GM21526 (cell line): Measurements from ENCODE around the gene CCIN.
"Not testable (repeated sequence)": the region's sequence is repeated elsewhere in the genome, so short reads cannot be mapped to it uniquely, and the experiment has no call there.

Experiments
- ATAC-seq: cut with Tn5 transposase; IDR thresholded peaks from one replicate; pipeline ENCODE4 v1.9.1; 2021; ENCODE audit warnings: moderate library complexity; ENCODE audit not compliant: unreplicated experiment, low FRiP score

CCIN gene

DNA sequence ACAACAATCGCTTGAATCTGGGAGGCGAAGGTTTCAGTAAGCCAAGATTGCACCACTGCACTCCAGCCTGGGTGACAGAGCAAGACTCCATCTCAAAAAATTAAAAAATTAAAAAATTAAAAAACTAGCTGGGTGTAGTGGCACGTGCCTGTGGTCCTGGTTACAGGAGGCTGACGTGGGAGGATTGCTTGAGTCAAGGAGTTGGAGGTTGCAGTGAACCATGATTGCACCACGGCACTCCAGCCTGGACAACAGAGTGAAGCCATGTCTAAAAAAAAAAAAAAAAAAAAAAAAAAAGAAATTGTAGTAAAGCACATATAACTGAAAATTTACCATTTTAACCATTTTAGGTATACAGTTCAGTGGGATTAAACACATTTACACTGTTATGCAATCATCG, 13.1 kb upstream of the CCIN start:
- ATAC-seq = no peak

DNA sequence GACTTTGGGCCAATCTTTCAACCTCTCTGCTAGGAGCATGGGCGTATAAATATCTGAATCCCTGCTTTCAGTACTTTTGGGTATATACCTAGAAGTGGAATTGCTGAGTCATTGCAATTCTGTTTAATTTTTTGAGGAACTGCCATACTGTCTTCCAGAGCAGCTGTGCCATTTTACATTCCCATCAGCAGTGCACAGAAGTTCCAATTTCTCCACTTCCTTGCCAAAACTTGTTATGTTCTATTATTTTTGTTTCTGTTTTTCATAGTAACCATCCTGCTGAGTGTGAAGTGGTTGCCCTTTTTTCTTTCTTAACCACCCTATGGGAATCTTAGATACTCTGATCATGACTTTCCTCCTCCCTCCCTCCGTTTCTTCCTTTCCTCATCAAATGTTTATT, 11.1 kb upstream of the CCIN start:
- no peak for ATAC-seq

DNA sequence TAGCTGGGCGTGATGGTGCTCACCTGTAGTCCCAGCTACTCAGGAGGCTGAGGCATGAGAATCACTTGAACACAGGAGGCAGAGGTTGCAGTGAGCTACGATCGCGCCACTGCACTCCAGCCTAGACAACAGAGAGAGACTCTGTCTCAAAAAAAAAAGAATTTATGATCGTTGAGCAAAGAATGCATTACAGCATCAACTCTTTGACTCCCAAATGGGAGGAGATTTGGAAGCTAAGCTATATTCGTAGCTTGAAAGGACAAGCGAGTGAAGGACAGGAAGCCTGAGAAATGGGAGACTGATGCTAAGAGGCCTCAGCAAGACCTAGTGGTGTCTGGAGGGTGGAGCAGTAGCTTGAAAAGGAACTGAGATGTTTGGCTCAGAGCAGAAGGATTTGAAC, 10.3 kb upstream of the CCIN start:
- no peak for ATAC-seq

DNA sequence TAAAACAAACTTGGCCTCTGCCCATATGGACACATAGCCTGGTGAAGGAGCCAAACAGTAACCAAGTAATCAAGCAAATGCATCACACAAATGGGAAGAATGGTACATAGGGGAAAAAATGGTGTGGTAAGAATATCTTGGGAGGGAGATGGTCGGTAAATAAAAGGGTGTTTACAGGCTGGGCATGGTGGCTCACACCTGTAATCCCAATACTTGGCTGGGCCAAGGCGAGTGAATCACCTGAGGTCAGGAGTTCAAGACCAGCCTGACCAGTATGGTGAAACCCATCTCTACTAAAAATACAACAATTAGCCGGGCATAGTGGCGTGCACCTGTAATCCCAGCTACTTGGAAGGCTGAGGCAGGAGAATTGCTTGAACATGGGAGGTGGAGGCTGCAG, 9.7 kb upstream of the CCIN start:
- not testable (repeated sequence) for ATAC-seq

DNA sequence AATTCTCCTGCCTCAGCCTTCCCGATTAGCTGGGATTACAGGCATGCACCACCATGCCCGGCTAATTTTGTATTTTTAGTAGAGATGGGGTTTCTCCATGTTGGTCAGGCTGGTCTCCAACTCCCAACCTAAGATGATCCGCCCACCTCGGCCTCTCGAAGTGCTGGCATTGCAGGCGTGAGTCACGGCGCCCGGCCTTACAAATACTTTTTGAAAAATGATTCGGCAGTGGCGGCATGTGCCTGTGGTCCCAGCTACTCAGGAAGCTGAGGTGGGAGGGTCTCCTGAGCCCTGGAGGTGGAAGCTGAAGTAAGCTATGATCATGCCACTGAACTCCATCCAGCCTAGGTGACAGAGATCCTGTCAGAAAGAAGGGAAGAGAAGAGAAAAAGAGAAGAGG, 9.1 kb upstream of the CCIN start:
- ATAC-seq = not testable (repeated sequence)

DNA sequence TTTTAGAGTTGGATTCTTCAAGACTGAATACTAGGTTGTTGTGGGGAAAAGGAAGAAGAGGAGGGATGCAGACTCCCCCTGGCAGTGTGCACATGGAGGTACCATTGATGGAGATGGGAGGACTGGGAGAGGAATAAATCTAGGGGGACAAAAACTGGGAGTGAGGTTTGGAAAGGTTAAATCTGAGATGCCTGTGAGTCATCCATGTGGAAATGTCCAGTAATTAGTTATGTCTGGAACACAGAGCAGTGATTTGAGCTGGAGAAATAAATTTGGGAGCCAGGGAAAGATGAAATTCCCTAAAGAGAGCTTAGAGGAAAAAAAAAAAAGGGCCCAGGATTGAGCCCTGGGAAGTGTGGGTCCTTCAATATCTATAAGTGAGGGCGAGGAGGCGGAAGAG, 8.0 kb upstream of the CCIN start:
- ATAC-seq = no peak

DNA sequence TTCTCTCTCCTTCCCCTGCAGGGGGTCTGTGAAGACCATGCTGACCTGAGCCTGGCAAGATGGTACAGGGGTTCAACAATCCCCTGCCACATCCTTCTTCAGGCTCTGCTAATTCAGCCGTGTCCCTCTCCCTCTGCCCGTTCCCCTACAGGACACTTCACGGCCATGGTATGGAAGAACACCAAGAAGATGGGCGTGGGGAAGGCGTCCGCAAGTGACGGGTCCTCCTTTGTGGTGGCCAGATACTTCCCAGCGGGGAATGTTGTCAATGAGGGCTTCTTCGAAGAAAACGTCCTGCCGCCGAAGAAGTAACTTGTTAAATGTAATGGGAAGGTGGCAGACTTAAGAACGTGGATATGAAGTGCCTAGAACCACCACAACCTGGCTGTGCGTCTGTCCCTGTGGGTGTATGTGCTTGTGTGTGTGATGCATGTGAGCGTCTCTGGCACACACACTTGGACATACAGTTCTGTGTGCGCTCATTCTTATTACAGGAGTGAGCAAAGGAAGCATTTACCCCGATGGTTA, 6.9 kb upstream of the CCIN start:
- no peak for ATAC-seq

DNA sequence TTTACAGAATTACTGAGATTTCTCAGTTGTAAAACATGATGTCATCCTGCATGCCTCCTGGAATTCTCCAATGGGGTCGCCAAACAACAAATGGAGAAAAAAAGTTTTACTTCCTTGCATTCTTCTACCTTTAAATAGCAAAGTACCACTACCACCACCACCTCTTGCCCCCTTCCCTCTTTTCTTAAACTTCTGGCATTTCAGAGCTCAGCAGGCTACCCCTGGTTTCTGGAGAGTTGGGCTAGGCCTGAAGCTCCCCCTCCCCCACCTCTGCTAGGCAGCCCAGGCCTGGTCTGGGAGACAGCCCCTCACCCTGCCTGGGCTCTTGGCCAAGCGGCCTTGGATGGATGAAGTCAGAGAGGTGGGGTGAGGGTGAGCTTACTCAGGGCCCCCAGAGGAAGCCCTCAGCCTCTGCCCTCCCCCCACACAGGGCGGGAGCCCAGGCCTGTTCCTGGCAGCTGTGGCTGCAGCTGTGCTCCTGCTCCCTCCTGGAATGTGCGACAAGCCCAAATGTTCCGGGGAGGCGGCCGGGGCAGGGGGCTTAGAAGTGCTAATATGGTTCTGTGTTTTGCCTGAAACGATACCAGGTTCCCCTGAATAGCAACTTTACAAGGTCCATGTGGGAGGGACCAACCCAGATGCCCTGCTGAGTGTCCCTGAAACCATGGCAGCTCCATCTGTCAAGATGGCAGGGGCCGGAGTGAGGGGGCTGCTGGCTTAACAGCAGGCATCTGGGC, 6.0 kb upstream of the CCIN start:
- no peak for ATAC-seq

DNA sequence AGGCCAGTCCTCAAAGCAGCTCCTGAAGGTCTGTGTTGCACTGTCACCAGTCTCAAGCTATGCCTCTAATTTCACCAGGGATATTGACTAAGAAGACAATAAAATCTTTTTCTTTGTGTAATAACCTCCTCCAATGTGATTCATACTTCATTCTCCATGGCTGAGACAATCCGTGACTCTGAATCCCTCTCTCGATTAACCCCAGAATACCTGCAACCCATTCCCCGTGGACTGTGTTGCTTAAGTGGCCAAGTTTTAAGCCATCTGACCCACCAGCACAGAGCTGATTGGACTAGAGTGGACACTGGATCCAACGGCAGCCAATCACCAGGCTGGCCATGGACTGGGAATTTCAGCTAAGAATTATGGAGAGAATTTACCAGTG, 5.4 kb upstream of the CCIN start:
- no peak for ATAC-seq

DNA sequence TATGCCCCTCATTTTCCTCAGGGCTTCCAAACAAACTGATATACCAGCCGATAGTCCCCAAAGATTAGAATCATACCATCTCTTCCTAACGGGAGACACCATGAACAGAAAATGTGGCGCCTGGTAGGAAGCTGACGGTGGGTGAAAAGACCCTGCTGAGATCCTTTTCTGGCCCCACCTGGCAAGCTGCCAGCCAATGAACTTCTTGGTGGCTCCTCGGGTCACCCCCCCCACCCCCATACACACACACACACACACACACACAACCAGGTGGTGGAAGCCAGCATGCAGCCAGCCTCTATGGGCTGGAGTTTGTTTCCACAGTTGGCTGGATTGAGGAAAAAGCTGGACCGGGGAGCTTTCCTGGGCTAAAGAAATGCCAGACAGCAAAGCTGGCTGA, 4.8 kb upstream of the CCIN start:
- no peak for ATAC-seq

DNA sequence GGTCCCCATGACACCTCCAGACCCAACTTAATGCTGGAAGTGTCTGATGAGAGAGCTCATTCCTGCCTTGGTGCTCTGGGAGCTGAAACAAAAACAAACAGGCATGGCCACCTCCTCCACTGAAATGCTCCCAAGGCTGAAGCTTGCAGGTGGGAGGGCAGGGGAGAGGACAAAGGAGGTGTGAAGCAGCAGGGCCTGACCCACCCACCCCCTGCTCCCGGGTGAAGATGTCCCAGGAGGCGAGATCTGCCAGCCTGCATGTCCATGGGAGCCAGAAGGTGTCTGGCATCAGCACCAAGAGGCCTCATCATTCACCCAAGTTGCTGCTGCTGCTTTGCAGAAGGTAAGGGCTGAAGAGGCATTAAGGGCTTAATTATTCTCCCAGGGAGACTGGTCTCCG, 4.2 kb upstream of the CCIN start:
- no peak for ATAC-seq

DNA sequence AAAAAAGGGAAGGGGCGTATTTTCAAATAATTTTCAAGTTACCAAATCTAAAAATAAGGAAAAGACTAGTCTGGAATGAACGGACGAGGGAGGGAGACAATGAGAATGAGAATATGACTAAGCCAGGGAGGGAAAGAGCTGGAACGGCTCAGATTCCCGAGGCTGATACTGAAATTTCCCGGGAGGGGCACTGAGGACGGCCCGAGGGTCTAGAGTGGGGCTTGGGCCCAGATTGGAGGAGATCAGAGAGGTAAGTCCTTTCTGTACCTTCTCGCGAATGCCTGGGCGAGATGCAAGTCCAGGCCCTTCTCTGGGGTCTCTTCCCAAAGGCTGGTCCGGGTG, 3.4 kb upstream of the CCIN start:
- no peak for ATAC-seq

DNA sequence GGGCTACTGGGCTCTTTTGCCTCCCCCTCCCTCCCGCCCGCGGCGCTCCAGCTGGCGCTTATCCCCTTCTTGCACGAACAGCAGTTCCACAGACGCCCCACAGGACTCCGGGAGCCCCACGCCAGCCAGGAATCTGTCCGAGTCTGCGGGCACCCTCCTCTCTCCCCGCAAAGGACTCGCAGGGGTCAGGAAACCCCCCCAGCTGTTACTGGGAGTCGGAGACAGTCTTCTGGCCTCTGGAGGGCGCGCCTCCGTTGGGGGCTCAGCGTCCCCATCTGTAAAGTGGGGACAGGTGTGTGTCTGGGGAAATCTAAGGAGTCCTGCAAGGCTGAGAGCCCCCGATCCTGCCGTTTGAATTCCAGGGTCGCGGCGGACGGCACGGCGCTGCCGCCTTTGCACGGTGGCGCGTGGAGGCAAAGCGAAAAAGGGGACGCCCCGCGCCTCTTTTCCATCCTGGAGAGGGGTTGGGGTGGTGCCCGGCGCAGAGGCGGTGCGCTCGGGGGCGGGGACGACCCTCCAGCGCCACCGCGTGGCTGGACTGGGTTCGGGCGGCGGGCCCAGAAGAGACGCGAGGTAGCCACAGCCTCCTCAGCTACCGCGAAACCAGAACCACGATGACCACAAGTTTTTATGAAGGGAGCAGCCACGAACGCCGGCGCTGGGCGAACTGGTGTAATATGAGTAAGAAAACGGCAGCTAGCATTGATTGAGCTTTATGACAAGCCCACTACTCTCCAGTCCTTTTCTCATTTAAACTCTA, 2.8 kb upstream of the CCIN start:
- peak; percentile 81 for ATAC-seq

DNA sequence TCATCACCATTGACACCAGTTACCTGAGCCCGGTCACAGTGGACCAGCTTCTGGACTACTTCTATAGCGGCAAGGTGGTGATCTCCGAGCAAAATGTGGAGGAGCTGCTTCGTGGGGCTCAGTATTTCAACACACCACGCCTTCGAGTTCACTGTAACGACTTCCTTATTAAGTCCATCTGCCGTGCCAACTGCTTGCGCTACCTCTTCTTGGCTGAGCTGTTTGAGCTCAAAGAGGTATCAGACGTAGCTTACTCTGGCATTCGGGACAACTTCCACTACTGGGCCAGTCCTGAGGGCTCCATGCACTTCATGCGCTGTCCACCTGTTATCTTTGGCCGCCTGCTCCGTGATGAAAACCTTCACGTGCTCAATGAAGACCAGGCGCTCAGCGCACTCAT, 520 bp downstream of the CCIN start:
- ATAC-seq = no peak

DNA sequence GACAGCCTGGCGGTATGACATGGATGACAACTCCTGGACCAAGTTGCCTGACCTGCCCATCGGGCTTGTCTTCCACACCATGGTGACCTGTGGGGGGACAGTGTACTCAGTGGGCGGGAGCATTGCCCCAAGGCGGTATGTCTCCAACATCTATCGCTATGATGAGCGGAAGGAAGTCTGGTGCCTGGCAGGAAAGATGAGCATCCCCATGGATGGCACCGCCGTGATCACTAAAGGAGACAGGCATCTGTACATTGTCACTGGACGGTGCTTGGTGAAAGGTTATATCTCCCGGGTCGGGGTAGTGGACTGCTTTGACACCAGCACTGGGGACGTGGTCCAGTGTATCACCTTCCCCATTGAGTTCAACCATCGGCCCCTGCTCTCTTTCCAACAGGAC, 1.3 kb downstream of the CCIN start:
- no peak for ATAC-seq

DNA sequence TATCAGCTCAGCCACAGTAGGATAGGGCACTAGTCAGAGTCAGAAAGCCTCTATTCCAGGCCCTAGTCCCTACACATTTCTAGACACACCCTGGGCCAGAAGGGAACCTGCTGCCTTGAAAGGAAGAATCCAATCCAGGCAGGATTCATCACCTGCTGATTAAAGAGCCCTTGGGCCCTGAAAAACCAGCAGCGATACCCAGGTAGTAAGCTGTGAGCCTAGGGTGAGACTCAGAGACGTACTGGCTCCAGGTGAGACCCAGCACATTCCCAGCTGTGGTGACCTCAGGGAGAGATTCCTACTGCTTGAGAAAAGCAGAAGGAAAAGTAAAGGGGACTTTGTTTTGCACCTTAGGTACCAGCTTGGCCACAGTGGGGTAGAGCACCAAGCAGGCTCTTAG, 4.7 kb downstream of the CCIN start:
- no peak for ATAC-seq

DNA sequence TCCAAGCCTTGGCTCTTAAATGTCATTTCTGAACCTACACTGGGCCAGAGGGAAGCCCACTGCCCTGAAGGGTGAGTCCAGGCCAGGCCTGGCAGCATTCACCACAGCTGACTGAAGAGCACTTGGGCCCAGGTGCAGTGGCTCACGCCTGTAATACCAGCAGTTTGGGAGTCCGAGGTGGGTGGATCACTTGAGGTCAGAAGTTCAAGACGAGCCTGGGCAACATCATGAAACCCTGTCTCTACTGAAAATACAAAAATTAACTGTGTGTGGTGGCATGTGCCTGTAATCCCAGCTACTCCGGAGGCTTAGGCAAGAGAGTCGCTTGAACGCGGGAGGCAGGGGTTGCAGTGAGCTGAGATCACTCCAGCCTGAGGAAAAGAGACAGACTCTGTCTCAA, 5.1 kb downstream of the CCIN start:
- no peak for ATAC-seq

DNA sequence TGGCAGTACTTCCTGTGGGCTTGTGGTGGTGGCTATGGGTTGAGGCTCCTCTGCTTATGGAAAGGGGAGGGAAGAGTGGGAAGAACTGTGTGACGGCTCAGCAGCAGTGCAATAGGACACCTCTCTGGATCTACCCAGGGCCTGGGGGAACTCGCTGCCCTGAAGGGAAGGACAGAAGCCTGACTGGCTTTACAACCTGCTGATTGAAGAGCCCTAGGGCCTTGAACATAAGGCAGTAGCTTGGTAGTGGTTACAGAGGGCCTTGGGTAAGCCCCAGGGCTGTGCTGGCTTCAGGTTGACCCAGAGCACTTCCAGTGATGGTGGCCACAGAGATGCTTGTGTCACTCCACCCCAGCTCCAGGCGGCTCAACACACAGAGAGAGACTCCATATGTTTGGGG, 5.5 kb downstream of the CCIN start:
- no peak for ATAC-seq

DNA sequence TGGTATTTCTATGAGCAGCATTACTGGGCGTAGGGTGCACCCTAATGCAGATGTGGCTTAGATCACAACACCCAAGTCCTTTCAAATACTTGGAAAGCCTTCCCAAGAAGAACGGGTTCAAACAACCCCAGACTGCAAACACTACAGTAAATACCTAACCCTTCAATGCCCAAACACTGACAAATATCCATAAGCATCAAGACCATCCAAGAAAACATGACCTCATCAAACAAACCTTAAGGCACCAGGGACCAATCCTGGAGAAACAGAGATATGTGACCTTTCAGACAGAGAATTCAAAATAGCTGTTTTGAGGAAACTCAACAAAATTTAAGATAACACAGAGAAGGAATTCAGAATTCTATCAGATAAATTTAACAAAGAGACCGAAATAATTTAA, 6.0 kb downstream of the CCIN start:
- not testable (repeated sequence) for ATAC-seq

DNA sequence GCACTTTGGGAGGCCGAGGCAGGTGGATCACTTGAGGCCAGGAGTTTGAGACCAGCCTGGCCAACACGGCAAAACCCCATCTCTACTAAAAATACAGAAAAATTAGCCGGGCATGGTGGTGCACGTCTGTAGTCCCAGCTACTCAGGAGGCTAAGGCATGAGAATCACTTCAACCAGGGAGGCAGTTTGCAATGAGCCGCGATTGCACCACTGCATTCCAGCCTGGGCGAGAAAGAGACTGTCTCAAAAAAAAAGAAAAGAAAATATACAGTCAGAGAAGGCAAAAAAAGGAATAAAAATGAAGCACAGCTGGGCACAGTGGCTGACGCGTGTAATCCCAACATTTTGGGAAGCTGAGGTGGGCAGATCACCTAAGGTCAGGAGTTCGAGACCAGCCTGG, 7.3 kb downstream of the CCIN start:
- not testable (repeated sequence) for ATAC-seq

DNA sequence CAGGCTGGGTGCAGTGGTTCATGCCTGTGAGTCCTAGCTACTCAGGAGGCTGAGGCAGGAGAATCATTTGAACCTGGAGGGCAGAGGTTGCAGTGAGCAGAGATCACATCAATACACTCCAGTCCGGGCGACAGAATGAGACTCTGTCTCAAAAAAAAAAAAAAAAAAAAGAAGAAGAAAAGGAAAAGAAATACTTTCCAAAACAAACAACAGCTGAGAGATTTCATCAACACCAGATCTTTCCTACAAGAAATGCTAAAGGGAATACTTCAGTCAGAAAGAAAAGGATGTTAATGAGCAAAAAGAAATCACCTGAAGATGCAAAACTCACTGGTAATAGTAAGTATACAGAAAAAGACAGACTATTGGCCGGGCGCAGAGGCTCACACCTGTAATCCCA, 8.4 kb downstream of the CCIN start:
- no peak for ATAC-seq

DNA sequence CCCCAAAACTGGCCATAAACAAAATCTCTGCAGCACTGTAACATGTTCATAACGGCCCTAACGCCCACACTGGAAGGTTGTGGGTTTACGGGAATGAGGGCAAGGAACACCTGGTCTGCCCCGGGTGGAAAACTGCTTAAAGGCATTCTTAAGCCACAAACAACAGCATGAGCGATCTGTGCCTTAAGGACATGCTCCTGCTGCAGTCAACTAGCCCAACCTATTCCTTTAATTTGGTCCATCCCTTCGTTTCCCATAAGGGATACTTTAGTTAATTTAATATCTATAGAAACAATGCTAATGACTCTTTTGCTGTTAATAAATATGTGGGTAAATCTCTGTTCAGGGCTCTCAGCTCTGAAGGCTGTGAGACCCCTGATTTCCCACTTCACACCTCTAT, 11.1 kb downstream of the CCIN start:
- not testable (repeated sequence) for ATAC-seq
